Caco-2 (cell line): ENCODE measurements around the gene ZNF318. TPM values are rescaled to one million over a fixed set of nuclear protein-coding genes. Genes with fewer than 3 reads are reported as not detected.

ENCODE experiments used
- BruUV-seq: library from RNA; stranded (reverse); fragments of 400-500 nt; replicated peaks from 2 replicates; lab custom pipeline; 2021; lab: Mats Ljungman, UMichigan
- CTCF ChIA-PET: fragments of 300-600 bp; sonication (Branson Sonifier 250); formaldehyde crosslinking; loops from one replicate; lab custom pipeline; 2022; ENCODE audit warnings: antibody characterized with exemption; lab: Charles Lee
- POLR2A ChIA-PET: fragments of 300-600 bp; sonication (Branson Sonifier 250); formaldehyde crosslinking; loops from one replicate; lab custom pipeline; 2022; ENCODE audit warnings: antibody characterized with exemption; lab: Charles Lee
- DNase-seq, 2 experiments: peaks; one replicate each; pipeline versions ENCODE4 v3.0.0 to v3.0.0-alpha.2; 2020 to 2022
- H3K27me3 ChIP-seq: replicated peaks from 2 replicates; pipeline ENCODE4 v1.6.0; 2011; ENCODE audit warnings: low read length; ENCODE audit not compliant: control insufficient read depth, insufficient read depth
- H3K36me3 ChIP-seq: 2 replicates; pipeline ENCODE4 v1.5.1; 2011; ENCODE audit warnings: low read length; ENCODE audit not compliant: control insufficient read depth, insufficient read depth
- H3K4me1 ChIP-seq: fragments of 250-450 bp; sonication (Bioruptor Pico); 2 replicates; pipeline ENCODE4 v1.5.1; 2020; ENCODE audit warnings: mild to moderate bottlenecking
- H3K4me3 ChIP-seq: 2 replicates; pipeline ENCODE4 v1.5.1; 2011; ENCODE audit warnings: low read depth, mild to moderate bottlenecking, control low read depth, low read length
- H3K9me3 ChIP-seq: fragments of 250-450 bp; sonication (Bioruptor Pico); 2 replicates; pipeline ENCODE4 v1.5.1; 2020; ENCODE audit warnings: mild to moderate bottlenecking, moderate library complexity
- H3K27ac Mint-ChIP-seq: one replicate; pipeline ENCODE4 v1.8.0; 2022; ENCODE audit warnings: mixed read lengths; ENCODE audit not compliant: unreplicated experiment
- H3K27me3 Mint-ChIP-seq: one replicate; pipeline ENCODE4 v1.8.0; 2022; ENCODE audit warnings: mixed read lengths; ENCODE audit not compliant: insufficient read depth, unreplicated experiment
- H3K36me3 Mint-ChIP-seq: one replicate; pipeline ENCODE4 v1.8.0; 2022; ENCODE audit warnings: mild to moderate bottlenecking, mixed read lengths; ENCODE audit not compliant: insufficient read depth, unreplicated experiment
- H3K4me1 Mint-ChIP-seq: one replicate; pipeline ENCODE4 v1.8.0; 2022; ENCODE audit warnings: low read depth, mixed read lengths; ENCODE audit not compliant: unreplicated experiment
- H3K4me3 Mint-ChIP-seq: one replicate; pipeline ENCODE4 v1.8.0; 2022; ENCODE audit warnings: mild to moderate bottlenecking, moderate library complexity, mixed read lengths; ENCODE audit not compliant: unreplicated experiment
- H3K9me3 Mint-ChIP-seq: one replicate; pipeline ENCODE4 v1.8.0; 2022; ENCODE audit warnings: mixed read lengths; ENCODE audit not compliant: unreplicated experiment
- CTCF ChIP-seq, 2 experiments: fragments of 200-600 bp in 1 of 2; IDR thresholded peaks; 1 replicate in 1 of 2; 2 replicates in 1 of 2; pipeline versions ENCODE4 v1.5.1 to v1.8.0; 2011 to 2022; ENCODE audit warnings: antibody characterized with exemption in 1 of 2, control low read depth in 1 of 2, inconsistent platforms in 1 of 2, low read depth in 1 of 2, low read length in 1 of 2, mild to moderate bottlenecking in 1 of 2, moderate library complexity in 1 of 2; ENCODE audit not compliant: insufficient read depth in 1 of 2, severe bottlenecking in 1 of 2, unreplicated experiment in 1 of 2
- intact Hi-C: fragments of 100-400 bp; cut with micrococcal nuclease; formaldehyde crosslinking; loops from one replicate; pipeline ENCODE4 v1.10.0; 2022; ENCODE audit not compliant: unreplicated experiment
- total RNA-seq: library from RNA; stranded (reverse); gene quantifications from 2 replicates; pipeline ENCODE4 v1.2.3, GENCODE V29; 2022

Gene ZNF318
- total RNA-seq, 1 experiment from 2014 or later = 11.7 TPM

GRCh38 chr6:43292763-43293318 lies 76.6 kb downstream of the ZNF318 start:
- ChIA-PET CTCF (interaction anchor here (0.7 kb wide), 1 partner anchor 336 kb away, joined by 3 read pairs; the partner anchor contains the start of gene GTPBP2), POLR2A (no interaction called here)
- no TSS peak for BruUV-seq

GRCh38 chr6:43292341-43292740 lies 77.1 kb downstream of the ZNF318 start:
- no peak for DNase-seq
- no peak overlapping the region for H3K4me3 Mint-ChIP-seq
- TF ChIP-seq CTCF (IDR thresholded peaks at IDR 0.05; ENCODE audit: insufficient read depth in 1 of 2, low read depth in 1 of 2, low read length in 1 of 2, severe bottlenecking in 1 of 2, unreplicated experiment in 1 of 2) = no peak
- no peak overlapping the region for H3K27ac Mint-ChIP-seq
- BruUV-seq = no TSS peak
- H3K4me1 ChIP-seq = no peaks in the 10 kb centered on the region
- no peaks in the 10 kb centered on the region for H3K36me3 ChIP-seq
- H3K27me3 ChIP-seq = no peaks in the 10 kb centered on the region
- H3K4me1 Mint-ChIP-seq = no peaks in the 10 kb centered on the region
- no peaks in the 10 kb centered on the region for H3K27me3 Mint-ChIP-seq
- H3K36me3 Mint-ChIP-seq = no peaks in the 10 kb centered on the region
- H3K9me3 ChIP-seq = no peaks in the 10 kb centered on the region
- CTCF ChIA-PET = interaction anchor here (0.7 kb wide), 1 partner anchor 337 kb away, joined by 3 read pairs; the partner anchor contains the start of gene GTPBP2
- no peaks in the 10 kb centered on the region for H3K9me3 Mint-ChIP-seq
- POLR2A ChIA-PET = no interaction called here
- H3K4me3 ChIP-seq = no peak overlapping the region
- intact Hi-C loops = no loop called here

More at GRCh38 chr6:43292763-43293318, 76.6 kb downstream of the ZNF318 start:
- no peak for DNase-seq
- Histone ChIP-seq H3K4me1 (no peaks in the 10 kb centered on the region), H3K4me3 (no peak overlapping the region), H3K36me3 (no peaks in the 10 kb centered on the region), H3K9me3 (no peaks in the 10 kb centered on the region), H3K27me3 (no peaks in the 10 kb centered on the region)
- H3K4me1 Mint-ChIP-seq = no peaks in the 10 kb centered on the region
- H3K36me3 Mint-ChIP-seq = no peaks in the 10 kb centered on the region
- no peak for TF ChIP-seq CTCF (IDR thresholded peaks at IDR 0.05; ENCODE audit: insufficient read depth in 1 of 2, low read depth in 1 of 2, low read length in 1 of 2, severe bottlenecking in 1 of 2, unreplicated experiment in 1 of 2)
- intact Hi-C loops = no loop called here
- no peak overlapping the region for H3K27ac Mint-ChIP-seq
- no peaks in the 10 kb centered on the region for H3K27me3 Mint-ChIP-seq
- H3K4me3 Mint-ChIP-seq = no peak overlapping the region
- H3K9me3 Mint-ChIP-seq = no peaks in the 10 kb centered on the region

GRCh38 chr6:43291708-43292107 lies 77.7 kb downstream of the ZNF318 start:
- H3K4me3 Mint-ChIP-seq = no peak overlapping the region
- ChIA-PET POLR2A (no interaction called here), CTCF (no interaction called here)
- no peak overlapping the region for H3K27ac Mint-ChIP-seq
- TF ChIP-seq CTCF (IDR thresholded peaks at IDR 0.05; ENCODE audit: insufficient read depth in 1 of 2, low read depth in 1 of 2, low read length in 1 of 2, severe bottlenecking in 1 of 2, unreplicated experiment in 1 of 2) = no peak
- Histone ChIP-seq H3K9me3 (no peaks in the 10 kb centered on the region), H3K4me1 (no peaks in the 10 kb centered on the region), H3K4me3 (no peak overlapping the region), H3K27me3 (no peaks in the 10 kb centered on the region), H3K36me3 (no peaks in the 10 kb centered on the region)
- DNase-seq = no peak
- intact Hi-C loops = no loop called here
- no TSS peak for BruUV-seq
- H3K9me3 Mint-ChIP-seq = no peaks in the 10 kb centered on the region
- H3K27me3 Mint-ChIP-seq = no peaks in the 10 kb centered on the region
- no peaks in the 10 kb centered on the region for H3K36me3 Mint-ChIP-seq
- no peaks in the 10 kb centered on the region for H3K4me1 Mint-ChIP-seq
